ENCODE results near the gene NRDE2.

Gene NRDE2

DNA sequence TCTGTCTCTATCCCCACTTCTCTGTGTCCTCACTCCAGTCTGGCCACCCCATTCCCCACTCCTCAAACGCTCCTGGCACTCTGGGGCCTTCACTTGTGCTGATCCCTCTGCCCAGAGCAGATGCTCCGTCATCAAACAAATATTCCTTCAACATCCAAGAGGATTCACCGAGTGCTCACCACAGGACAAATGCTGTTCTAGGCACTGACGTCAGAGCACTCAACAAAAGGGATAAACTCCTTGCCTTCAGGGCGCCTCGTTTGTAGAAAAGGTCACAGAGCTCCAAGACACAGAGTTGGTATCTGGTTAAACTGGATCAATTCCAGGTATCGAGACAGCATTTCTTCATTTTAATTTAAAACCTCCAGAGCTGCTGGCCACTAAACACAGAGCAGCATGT lies 40.0 kb downstream of the NRDE2 start:
- Histone ChIP-seq H3K9me3 (no peaks in the 10 kb centered on the region), H3K4me2 (no peak overlapping the region), H3K27ac (no peak overlapping the region), H3K27me3 (no peaks in the 10 kb centered on the region), H3K36me3 (peaks cover 90% of the 10 kb centered on the region), H3K4me3 (no peak overlapping the region), H4K20me1 (no peaks in the 10 kb centered on the region), H3K9ac (no peak overlapping the region), H3K4me1 (peaks cover 8% of the 10 kb centered on the region; the same call in 1 of the 2 replicates)
- no peak for TF ChIP-seq Cebpa-rat (IDR thresholded peaks at IDR 0.05)

DNA sequence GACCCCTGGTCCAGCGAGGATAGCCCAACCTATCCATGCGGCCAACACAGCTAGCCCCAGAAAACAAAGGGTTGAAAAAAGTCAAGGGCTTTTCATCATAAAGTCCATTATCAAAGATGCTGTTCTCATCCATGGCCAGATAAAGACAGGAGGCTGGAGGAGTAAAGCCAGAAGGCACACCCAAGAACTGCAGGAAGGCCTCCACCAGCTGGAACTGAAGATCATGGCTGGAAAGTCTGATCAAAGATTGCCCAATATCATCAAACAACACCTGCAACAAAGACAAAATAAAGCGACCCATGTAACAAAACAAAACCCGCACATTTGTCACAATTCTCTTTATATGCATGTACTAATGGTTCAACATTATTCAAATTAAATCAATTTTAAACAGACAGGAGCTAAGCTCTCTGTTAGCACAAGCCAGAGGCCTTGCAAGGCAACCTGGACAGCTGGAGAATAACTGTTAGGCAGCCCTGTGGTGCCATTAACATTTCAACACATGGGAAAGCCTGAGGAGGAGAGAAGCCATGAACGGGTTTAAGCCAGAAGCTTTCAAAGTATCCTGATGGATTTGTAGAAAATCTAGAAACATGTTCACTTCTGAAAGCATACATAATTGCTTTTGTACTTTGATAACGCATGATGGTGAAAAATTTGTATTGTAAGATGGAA lies 41.3 kb downstream of the NRDE2 start:
- Histone ChIP-seq H3K4me1 (peaks cover 8% of the 10 kb centered on the region; the same call in 1 of the 2 replicates), H3K9me3 (no peaks in the 10 kb centered on the region), H3K27me3 (no peaks in the 10 kb centered on the region), H3K27ac (no peak overlapping the region), H3K36me3 (peaks cover 93% of the 10 kb centered on the region), H4K20me1 (no peaks in the 10 kb centered on the region), H3K4me3 (no peak overlapping the region), H3K4me2 (no peak overlapping the region), H3K9ac (no peak overlapping the region)
- TF ChIP-seq Cebpa-rat (IDR thresholded peaks at IDR 0.05) = no peak

DNA sequence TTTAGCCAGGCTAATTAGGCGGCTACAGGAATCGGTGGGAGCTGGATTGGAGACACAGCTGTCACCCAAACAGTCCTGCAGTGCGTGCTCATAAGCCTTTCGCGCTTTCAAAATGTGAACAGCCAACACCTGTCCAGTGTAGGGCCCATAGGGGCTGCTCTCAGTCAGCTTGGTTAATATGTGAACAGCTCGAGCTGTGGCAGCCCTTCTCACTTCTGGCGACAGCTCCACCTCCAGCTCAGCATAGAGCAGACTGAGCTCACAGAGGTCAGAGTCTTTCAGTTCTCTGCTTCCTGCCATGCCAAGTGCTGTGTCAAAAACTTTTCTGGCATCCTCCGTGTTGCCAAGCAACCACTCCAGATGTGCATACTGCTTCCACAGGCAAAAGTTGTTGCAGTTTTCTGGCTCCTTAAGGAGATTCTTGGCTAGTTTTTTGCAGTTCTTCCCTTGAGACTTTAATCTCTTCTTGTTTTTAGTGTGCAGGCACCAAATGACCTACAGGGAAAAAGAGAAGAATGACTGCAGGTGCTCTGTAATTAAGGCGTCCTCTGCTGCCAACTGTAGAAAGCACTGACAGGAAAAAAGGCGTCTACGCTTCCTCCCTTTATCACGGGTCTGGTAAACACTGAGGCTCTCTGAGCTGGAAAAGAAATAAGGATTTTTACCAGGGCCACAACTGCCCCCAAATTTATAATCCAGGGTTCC lies 42.9 kb downstream of the NRDE2 start:
- Histone ChIP-seq H3K27ac (no peak overlapping the region), H3K4me2 (peak overlapping the region; percentile 4; the same call in 1 of the 2 replicates), H4K20me1 (no peaks in the 10 kb centered on the region), H3K4me1 (peaks cover 8% of the 10 kb centered on the region; the same call in 1 of the 2 replicates), H3K27me3 (no peaks in the 10 kb centered on the region), H3K9ac (0 out of 2 replicates have a peak overlapping the region, but pooled peaks have one; percentile 32), H3K4me3 (no peak overlapping the region), H3K36me3 (peaks cover 97% of the 10 kb centered on the region), H3K9me3 (no peaks in the 10 kb centered on the region)
- no peak for TF ChIP-seq Cebpa-rat (IDR thresholded peaks at IDR 0.05)

DNA sequence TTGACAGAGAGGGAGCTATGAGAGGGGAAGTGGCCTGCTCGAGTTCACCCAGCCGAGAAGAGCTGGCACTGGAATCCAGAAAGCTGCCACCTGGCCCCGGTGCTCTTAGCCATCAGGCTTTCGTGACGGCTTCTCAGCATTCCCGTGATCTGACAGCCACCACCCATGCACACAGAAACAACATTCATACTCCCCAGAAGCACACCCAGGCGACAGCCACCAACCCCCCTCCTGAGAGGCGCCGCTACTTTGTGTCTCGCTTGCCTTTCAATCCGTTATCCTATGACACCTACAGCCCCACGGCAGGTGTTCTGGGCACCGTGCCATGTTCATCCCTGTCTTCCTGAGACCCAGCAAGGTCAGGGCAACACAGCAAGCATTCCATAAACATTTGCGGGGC lies 44.0 kb downstream of the NRDE2 start:
- Histone ChIP-seq H3K27ac (no peak overlapping the region), H3K36me3 (peaks cover 96% of the 10 kb centered on the region), H4K20me1 (no peaks in the 10 kb centered on the region), H3K4me1 (peaks cover 8% of the 10 kb centered on the region; the same call in 1 of the 2 replicates), H3K9ac (no peak overlapping the region), H3K9me3 (no peaks in the 10 kb centered on the region), H3K4me3 (no peak overlapping the region), H3K4me2 (no peak overlapping the region), H3K27me3 (no peaks in the 10 kb centered on the region)
- TF ChIP-seq Cebpa-rat (IDR thresholded peaks at IDR 0.05) = no peak

DNA sequence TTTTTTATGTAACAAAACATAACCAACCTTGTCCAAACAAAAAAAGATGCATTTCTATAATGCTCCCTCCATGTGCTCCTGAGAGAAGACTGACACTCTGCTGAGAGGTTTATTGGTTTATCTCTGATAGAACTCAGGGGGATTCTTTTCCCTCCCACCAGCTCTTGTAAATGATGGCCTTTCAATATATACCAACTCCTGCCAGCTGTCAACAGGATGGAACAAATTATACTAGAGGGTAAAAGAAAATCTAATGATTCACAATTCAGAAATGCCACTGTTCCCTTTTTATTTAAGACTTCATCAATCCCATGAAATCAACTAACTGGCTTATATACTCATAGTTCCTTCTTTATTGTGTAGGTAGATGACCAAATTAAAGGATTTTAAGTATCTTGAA lies 50.0 kb downstream of the NRDE2 start:
- Histone ChIP-seq H3K4me1 (no peaks in the 10 kb centered on the region), H3K27me3 (no peaks in the 10 kb centered on the region), H3K9me3 (no peaks in the 10 kb centered on the region), H3K4me3 (no peak overlapping the region), H3K36me3 (peaks cover 93% of the 10 kb centered on the region), H3K4me2 (no peak overlapping the region), H3K27ac (no peak overlapping the region), H4K20me1 (no peaks in the 10 kb centered on the region), H3K9ac (no peak overlapping the region)
- TF ChIP-seq Cebpa-rat (IDR thresholded peaks at IDR 0.05) = no peak

DNA sequence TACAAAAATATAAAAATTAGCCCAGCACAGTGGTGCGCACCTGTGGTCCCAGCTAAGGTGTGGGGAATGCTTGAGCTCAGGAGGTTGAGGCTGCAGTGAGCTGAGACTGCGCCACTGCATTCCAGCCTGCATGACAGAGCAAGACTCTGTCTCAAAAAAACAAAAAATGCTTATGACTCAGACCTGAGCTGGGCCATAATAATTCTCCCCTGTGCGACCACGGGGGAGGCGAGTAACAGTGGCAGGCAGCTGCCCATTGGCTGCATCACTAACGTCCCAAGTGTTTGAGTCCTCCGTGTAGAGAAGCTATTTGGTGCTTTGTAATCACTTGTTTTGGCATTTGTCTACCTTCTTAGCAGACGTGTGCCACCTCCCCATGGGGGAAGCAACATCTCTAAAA lies 50.5 kb downstream of the NRDE2 start:
- no peak overlapping the region for H3K9ac ChIP-seq
- no peak overlapping the region for H3K4me3 ChIP-seq
- H4K20me1 ChIP-seq = no peaks in the 10 kb centered on the region
- no peaks in the 10 kb centered on the region for H3K4me1 ChIP-seq
- H3K27me3 ChIP-seq = no peaks in the 10 kb centered on the region
- no peaks in the 10 kb centered on the region for H3K9me3 ChIP-seq
- H3K27ac ChIP-seq = no peak overlapping the region
- H3K36me3 ChIP-seq = peaks cover 93% of the 10 kb centered on the region
- no peak for TF ChIP-seq Cebpa-rat (IDR thresholded peaks at IDR 0.05)
- no peak overlapping the region for H3K4me2 ChIP-seq

DNA sequence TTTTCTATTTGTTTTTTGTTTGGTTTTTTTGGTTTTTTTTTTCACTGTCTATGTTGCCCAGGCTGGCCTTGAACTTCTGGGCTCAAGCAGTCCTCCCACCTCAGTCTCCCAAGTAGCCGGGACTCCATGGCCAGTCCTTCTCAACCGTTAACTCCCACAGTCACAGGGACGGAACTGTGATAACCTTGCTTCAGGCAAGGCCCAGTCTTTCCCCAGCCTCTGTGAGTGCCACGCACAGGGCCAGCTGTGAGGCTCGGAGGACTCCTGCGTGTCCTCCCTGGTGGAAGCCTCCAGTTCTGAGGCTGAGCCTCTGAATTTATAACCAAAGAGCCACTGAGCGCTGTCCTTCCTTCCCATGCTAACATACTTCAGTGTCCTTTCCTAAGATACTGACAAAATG lies 51.6 kb downstream of the NRDE2 start:
- H3K4me3 ChIP-seq = no peak overlapping the region
- H3K27me3 ChIP-seq = no peaks in the 10 kb centered on the region
- H3K4me2 ChIP-seq = no peak overlapping the region
- H3K9me3 ChIP-seq = no peaks in the 10 kb centered on the region
- no peaks in the 10 kb centered on the region for H4K20me1 ChIP-seq
- H3K4me1 ChIP-seq = no peaks in the 10 kb centered on the region
- H3K36me3 ChIP-seq = peaks cover 91% of the 10 kb centered on the region
- no peak overlapping the region for H3K9ac ChIP-seq
- TF ChIP-seq Cebpa-rat (IDR thresholded peaks at IDR 0.05) = no peak
- H3K27ac ChIP-seq = no peak overlapping the region

DNA sequence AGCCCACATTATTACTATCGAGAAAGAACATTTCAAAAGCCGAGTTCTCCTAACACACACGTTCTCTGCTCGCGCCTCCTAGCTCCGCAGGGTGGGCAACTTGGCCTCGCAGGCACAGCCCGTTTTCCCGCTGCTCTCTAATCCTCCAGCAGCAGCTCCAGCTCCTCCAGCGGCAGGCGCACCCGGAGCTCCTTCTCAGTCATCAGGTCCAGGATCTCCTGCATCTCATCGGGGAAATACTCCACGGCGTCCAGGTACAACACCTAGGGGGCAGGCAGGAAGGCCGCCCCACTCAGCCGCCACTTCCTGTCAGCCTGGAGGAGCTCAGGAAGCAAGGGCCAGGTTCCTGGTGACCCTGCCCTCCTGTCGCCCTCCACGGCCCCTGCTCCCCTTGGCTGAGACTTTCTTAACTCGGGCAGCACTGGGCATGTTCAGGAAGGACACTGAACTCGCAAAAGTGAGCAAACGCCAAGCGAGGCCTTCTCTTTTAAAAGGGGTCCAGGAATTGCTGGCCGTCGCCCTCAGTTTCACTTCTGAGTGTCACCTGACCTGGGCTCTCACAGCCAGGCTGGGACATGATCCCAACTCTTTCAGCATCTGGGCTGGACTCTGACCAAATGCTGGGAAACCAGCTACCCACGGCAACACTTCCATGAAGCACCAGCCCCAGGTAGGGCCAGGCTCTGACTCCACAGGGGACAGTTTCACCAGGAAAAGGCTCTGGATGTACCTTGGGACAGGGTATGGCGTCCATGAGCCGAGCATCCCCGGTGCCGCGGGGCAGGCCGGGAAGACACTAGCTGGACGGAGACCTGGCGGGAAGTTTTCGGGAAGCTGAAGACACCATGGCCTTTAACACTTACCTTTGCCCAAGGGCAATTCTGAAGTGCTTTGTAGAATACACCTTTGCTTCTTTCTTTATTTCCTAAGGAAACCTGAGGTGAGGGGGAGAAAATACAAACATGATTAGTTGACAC lies 53.3 kb downstream of the NRDE2 start:
- Histone ChIP-seq H3K9ac (no peak overlapping the region), H4K20me1 (no peaks in the 10 kb centered on the region), H3K4me3 (no peak overlapping the region), H3K27ac (no peak overlapping the region), H3K4me2 (no peak overlapping the region), H3K27me3 (no peaks in the 10 kb centered on the region), H3K36me3 (peaks cover 93% of the 10 kb centered on the region), H3K4me1 (no peaks in the 10 kb centered on the region), H3K9me3 (no peaks in the 10 kb centered on the region)
- TF ChIP-seq Cebpa-rat (IDR thresholded peaks at IDR 0.05) = no peak

DNA sequence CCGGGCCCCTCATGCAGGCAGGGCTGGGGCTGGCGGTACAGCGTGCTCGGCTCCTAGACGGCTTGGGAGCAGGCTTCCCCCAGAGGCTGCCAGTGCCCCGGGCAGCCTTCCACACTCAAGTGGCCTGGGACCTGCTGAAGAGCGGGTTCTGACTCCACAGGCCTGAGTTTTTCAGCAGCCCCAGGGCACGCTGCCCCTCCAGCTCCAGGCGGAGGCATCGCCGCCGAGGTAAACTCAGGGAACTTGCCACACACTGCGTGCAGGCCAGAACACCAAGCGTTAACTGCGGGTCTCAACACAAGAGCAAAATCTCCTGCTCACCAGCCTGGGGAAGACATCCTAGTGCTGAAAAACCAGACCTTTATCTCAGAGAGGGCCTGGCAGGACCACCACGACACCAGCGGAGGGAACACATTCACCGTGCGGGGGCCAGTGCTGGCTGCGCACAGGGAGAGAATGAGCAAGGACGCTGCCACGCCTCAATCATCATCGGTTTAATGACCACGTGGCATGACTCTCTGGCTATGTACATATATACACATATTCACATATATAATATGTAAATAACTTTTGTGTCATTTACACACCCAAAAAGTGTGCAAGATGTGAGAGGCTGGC lies 54.1 kb downstream of the NRDE2 start:
- Histone ChIP-seq H4K20me1 (no peaks in the 10 kb centered on the region), H3K4me2 (no peak overlapping the region), H3K4me3 (no peak overlapping the region), H3K4me1 (no peaks in the 10 kb centered on the region), H3K27me3 (no peaks in the 10 kb centered on the region), H3K9me3 (no peaks in the 10 kb centered on the region), H3K27ac (no peak overlapping the region), H3K36me3 (peaks cover 93% of the 10 kb centered on the region), H3K9ac (no peak overlapping the region)
- TF ChIP-seq Cebpa-rat (IDR thresholded peaks at IDR 0.05) = no peak
